ENCODE results near the gene GALNT10. TPM values are rescaled to one million over a fixed set of nuclear protein-coding genes. Genes with fewer than 3 reads are reported as not detected.

The GALNT10 gene
- total and polyA plus RNA-seq, 10 of the 15 experiments (the other 5 are each of a cell fraction or from before 2014, with no cell fraction given), result 3.9 to 35.4 (median 15.5) TPM

- TF ChIP-seq IRF5 (IDR thresholded peaks at IDR 0.05; ENCODE audit: borderline replicate concordance) (no peak), TARDBP (IDR thresholded peaks at IDR 0.05; ENCODE audit: borderline replicate concordance) (no peak)
These were observed 32.2 kb upstream of the GALNT10 start (continued) for GRCh38 chr5:154158379-154158737.

- ChIA-PET RAD21 (ENCODE audit: unreplicated experiment) (no interaction called here), SMC1A (ENCODE audit: uncharacterized antibody, unreplicated experiment) (interaction anchor here (0.9 kb wide), 1 partner anchor 90 kb away, joined by 3 read pairs; no protein-coding TSS in a partner anchor)
- TF ChIP-seq MEF2A (IDR thresholded peaks at IDR 0.05; ENCODE audit: insufficient read depth, low read depth, low read length) (no peak), IRF3 (IDR thresholded peaks at IDR 0.05) (no peak), ZNF384 (IDR thresholded peaks at IDR 0.05; ENCODE audit: borderline replicate concordance, low read depth, low read length) (no peak), YY1 (IDR thresholded peaks at IDR 0.05; ENCODE audit: low read depth, low read length) (no peak), CBX3 (IDR thresholded peaks at IDR 0.05; ENCODE audit: borderline replicate concordance, low read depth) (no peak), RFX5 (IDR thresholded peaks at IDR 0.05; ENCODE audit: low read depth, low read length) (no peak), ZBTB40 (IDR thresholded peaks at IDR 0.05; ENCODE audit: borderline replicate concordance) (no peak), IRF5 (IDR thresholded peaks at IDR 0.05; ENCODE audit: borderline replicate concordance) (no peak), STAT3 (IDR thresholded peaks at IDR 0.05; ENCODE audit: low read depth, low read length) (no peak)
- TF ChIP-seq, protein P1, sequence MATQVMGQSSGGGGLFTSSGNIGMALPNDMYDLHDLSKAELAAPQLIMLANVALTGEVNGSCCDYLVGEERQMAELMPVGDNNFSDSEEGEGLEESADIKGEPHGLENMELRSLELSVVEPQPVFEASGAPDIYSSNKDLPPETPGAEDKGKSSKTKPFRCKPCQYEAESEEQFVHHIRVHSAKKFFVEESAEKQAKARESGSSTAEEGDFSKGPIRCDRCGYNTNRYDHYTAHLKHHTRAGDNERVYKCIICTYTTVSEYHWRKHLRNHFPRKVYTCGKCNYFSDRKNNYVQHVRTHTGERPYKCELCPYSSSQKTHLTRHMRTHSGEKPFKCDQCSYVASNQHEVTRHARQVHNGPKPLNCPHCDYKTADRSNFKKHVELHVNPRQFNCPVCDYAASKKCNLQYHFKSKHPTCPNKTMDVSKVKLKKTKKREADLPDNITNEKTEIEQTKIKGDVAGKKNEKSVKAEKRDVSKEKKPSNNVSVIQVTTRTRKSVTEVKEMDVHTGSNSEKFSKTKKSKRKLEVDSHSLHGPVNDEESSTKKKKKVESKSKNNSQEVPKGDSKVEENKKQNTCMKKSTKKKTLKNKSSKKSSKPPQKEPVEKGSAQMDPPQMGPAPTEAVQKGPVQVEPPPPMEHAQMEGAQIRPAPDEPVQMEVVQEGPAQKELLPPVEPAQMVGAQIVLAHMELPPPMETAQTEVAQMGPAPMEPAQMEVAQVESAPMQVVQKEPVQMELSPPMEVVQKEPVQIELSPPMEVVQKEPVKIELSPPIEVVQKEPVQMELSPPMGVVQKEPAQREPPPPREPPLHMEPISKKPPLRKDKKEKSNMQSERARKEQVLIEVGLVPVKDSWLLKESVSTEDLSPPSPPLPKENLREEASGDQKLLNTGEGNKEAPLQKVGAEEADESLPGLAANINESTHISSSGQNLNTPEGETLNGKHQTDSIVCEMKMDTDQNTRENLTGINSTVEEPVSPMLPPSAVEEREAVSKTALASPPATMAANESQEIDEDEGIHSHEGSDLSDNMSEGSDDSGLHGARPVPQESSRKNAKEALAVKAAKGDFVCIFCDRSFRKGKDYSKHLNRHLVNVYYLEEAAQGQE (IDR thresholded peaks at IDR 0.05; ENCODE audit: low read depth, low read length), result no peak
These were observed 31.2 kb upstream of the GALNT10 start for GRCh38 chr5:154159343-154159742.

More at GRCh38 chr5:154159343-154159742, 31.2 kb upstream of the GALNT10 start:
- H3K9ac ChIP-seq (ENCODE audit: control insufficient read depth, insufficient read depth, low read length), result no peak overlapping the region
- POLR2A ChIA-PET, result no interaction called here
- intact Hi-C loops (cut with micrococcal nuclease; ENCODE audit: unreplicated experiment), result no loop called here
- BruUV-seq (replicated peaks), result no TSS peak
- H3K27me3 ChIP-seq (replicated peaks in 1 of 2; ENCODE audit: control insufficient read depth in 2 of 2, insufficient read depth in 2 of 2, low read length in 1 of 2), result peaks cover 0 to 4% of the 10 kb centered on the region in 2 experiments; a peak in 1 of 4 replicates
- H3K27ac ChIP-seq (ENCODE audit: control insufficient read depth, insufficient read depth), result no peak overlapping the region
- H3K36me3 ChIP-seq (ENCODE audit: control insufficient read depth in 2 of 2, insufficient read depth in 2 of 2, low read length in 1 of 2), result no peaks in the 10 kb centered on the region
- no peaks in the 10 kb centered on the region for H3K4me1 ChIP-seq (ENCODE audit: control insufficient read depth, insufficient read depth, low read length)
- H2AFZ ChIP-seq (ENCODE audit: control insufficient read depth, low read depth, low read length), result no peak overlapping the region
- H4K20me1 ChIP-seq (ENCODE audit: control insufficient read depth, insufficient read depth), result no peaks in the 10 kb centered on the region
- no peak for FAIRE-seq
- CTCF ChIA-PET, result interaction anchor here (0.5 to 1.9 kb wide), 6 partner anchors 13 to 250 kb away, joined by 3 to 7 read pairs (median 3); no protein-coding TSS in a partner anchor
- no peaks in the 10 kb centered on the region for H3K9me3 ChIP-seq (replicated peaks; ENCODE audit: control insufficient read depth, insufficient read depth, low read length)
- H3K79me2 ChIP-seq (ENCODE audit: control insufficient read depth, insufficient read depth, low read length), result no peaks in the 10 kb centered on the region
- no peak for ATAC-seq
- no peak overlapping the region for H3K4me3 ChIP-seq
- H3K4me2 ChIP-seq (ENCODE audit: control insufficient read depth, insufficient read depth), result no peak overlapping the region
- in situ Hi-C loops (cut with MboI), result no loop called here
- DNase-seq (ENCODE audit: low read depth, low spot score), result no peak
